Ishikawa (cell line): ENCODE results near the gene OS9.

Experiments
- CEBPB ChIP-seq: IDR thresholded peaks from 2 replicates; pipeline ENCODE4 v1.6.1; 2012
- CREB1 ChIP-seq: IDR thresholded peaks from 2 replicates; pipeline ENCODE4 v1.6.1; 2012; ENCODE audit warnings: low read depth
- EGR1 ChIP-seq: IDR thresholded peaks from 2 replicates; pipeline ENCODE4 v1.6.1; 2012
- EP300 ChIP-seq: IDR thresholded peaks from 2 replicates; pipeline ENCODE4 v1.6.1; 2012; ENCODE audit warnings: borderline replicate concordance
- FOXM1 ChIP-seq: IDR thresholded peaks from 2 replicates; pipeline ENCODE4 v1.6.1; 2012; ENCODE audit warnings: low read depth, borderline replicate concordance
- MAX ChIP-seq: IDR thresholded peaks from 2 replicates; pipeline ENCODE4 v1.6.1; 2012
- NFIC ChIP-seq: IDR thresholded peaks from 2 replicates; pipeline ENCODE4 v1.6.1; 2012
- RAD21 ChIP-seq: IDR thresholded peaks from 2 replicates; pipeline ENCODE4 v1.6.1; 2012; ENCODE audit warnings: low read depth
- REST ChIP-seq: IDR thresholded peaks from 2 replicates; pipeline ENCODE4 v1.6.1; 2012; ENCODE audit warnings: low read depth, mild to moderate bottlenecking
- TAF1 ChIP-seq: IDR thresholded peaks from 2 replicates; pipeline ENCODE4 v1.6.1; 2012; ENCODE audit warnings: low read depth, mild to moderate bottlenecking
- TCF12 ChIP-seq: IDR thresholded peaks from 2 replicates; pipeline ENCODE4 v1.6.1; 2012; ENCODE audit warnings: low read depth
- TEAD4 ChIP-seq: IDR thresholded peaks from 2 replicates; pipeline ENCODE4 v1.6.1; 2012
- USF1 ChIP-seq: IDR thresholded peaks from 2 replicates; pipeline ENCODE4 v1.6.1; 2012
- YY1 ChIP-seq: IDR thresholded peaks from 2 replicates; pipeline ENCODE4 v1.6.1; 2012; ENCODE audit warnings: low read depth
- ZBTB7A ChIP-seq: IDR thresholded peaks from 2 replicates; pipeline ENCODE4 v1.6.1; 2012; ENCODE audit warnings: low read depth

The OS9 gene

GRCh38 chr12:57759360-57759980 is 65.5 kb downstream of the OS9 start:
- TF ChIP-seq CREB1 (no peak), RAD21 (peak; percentile 31; the same call in 1 of the 2 replicates)

- no peak for TF ChIP-seq EGR1
- TF ChIP-seq REST, result peak; percentile 97
- TF ChIP-seq MAX, result no peak
- no peak for TF ChIP-seq YY1
- peak; percentile 91 for TF ChIP-seq ZBTB7A
- TF ChIP-seq FOXM1, result no peak
- TF ChIP-seq RAD21, result no peak
- no peak for TF ChIP-seq CEBPB
- TF ChIP-seq TCF12, result no peak
- no peak for TF ChIP-seq TAF1
- TF ChIP-seq USF1, result no peak
- TF ChIP-seq EP300, result no peak
- TF ChIP-seq CREB1, result no peak
- no peak for TF ChIP-seq NFIC
- 0 out of 2 replicates have a peak, but pooled peaks have one; percentile 25 for TF ChIP-seq TEAD4
Measured at GRCh38 chr12:57760347-57760982, 66.5 kb downstream of the OS9 start.

GRCh38 chr12:57761391-57761998 is 67.6 kb downstream of the OS9 start:
- TF ChIP-seq TEAD4 (no peak), ZBTB7A (no peak), CREB1 (no peak)

GRCh38 chr12:57762463-57762862 is 68.5 kb downstream of the OS9 start:
- no peak for TF ChIP-seq REST
- no peak for TF ChIP-seq FOXM1
- no peak for TF ChIP-seq RAD21
- no peak for TF ChIP-seq CEBPB
- TF ChIP-seq TEAD4, result no peak
- TF ChIP-seq EP300, result no peak
- TF ChIP-seq CREB1, result no peak
- no peak for TF ChIP-seq NFIC
- no peak for TF ChIP-seq YY1
- TF ChIP-seq ZBTB7A, result no peak
- TF ChIP-seq EGR1, result no peak
- no peak for TF ChIP-seq TCF12

- TF ChIP-seq YY1 (no peak), RAD21 (no peak), USF1 (no peak), TCF12 (no peak), CEBPB (no peak), NFIC (no peak), CREB1 (no peak), TEAD4 (no peak), EP300 (no peak), REST (no peak), EGR1 (no peak), ZBTB7A (no peak), MAX (no peak), FOXM1 (no peak), TAF1 (no peak)
Measured at GRCh38 chr12:57763881-57764661, 70.1 kb downstream of the OS9 start.
